GM18499 (cell line): ENCODE results near the gene TACC3.

ENCODE experiments used
- ATAC-seq: cut with Tn5 transposase; IDR thresholded peaks from one replicate; pipeline ENCODE4 v1.9.1; 2021; ENCODE audit warnings: moderate number of reproducible peaks; ENCODE audit not compliant: insufficient read depth, unreplicated experiment

The TACC3 gene

GRCh38 chr4:1743975-1744374, 22.7 kb downstream of the TACC3 start:
- ATAC-seq: no peak

GRCh38 chr4:1744552-1744951, 23.2 kb downstream of the TACC3 start:
- ATAC-seq: no peak

- no peak for ATAC-seq
Measured at GRCh38 chr4:1745165-1745564, 23.8 kb downstream of the TACC3 start.

GRCh38 chr4:1745697-1746096, 24.4 kb downstream of the TACC3 start:
- no peak for ATAC-seq

DNA sequence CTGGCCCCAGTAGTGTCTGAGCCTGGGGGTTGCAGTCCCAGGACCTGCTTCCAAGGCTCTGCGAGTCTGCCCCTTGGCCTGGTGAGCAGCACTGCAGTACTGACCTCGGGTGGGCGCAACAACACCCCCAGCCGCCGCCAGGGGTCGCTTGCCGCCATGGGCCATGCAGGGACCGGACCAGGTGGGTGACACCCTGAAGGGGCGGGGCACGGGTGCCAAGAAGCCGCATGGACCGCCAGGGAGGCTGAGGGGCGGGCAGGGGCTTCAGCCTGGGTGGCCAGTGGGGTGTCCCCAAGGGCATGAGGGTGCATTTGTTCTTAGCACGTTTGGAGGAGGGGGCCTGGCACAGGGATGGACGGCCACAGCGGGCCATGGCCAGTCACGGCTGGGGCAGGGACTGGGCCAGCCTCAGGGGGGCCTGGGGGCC, 25.0 kb downstream of the TACC3 start:
- no peak for ATAC-seq

GRCh38 chr4:1746919-1747602, 25.7 kb downstream of the TACC3 start:
- ATAC-seq: no peak

DNA sequence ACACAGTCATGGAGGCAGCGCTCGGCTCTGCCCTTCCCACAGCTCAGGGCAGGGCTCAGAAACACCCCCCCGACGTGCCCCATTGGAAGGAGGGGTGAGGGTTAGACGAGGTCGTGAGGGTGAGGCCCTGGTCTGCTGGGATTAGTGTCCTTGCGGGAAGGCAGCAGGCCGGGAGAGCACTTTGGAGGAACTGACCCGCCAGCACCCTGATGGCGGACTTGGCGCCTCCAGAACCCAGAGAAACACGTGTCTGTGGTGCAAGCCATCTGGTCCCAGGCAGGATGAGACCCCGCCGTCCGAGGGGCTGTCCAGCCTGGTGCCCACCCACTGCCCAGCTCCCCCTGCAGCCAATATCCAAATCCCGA, 26.3 kb downstream of the TACC3 start:
- no peak for ATAC-seq

- no peak for ATAC-seq
Measured at GRCh38 chr4:1748465-1748995, 27.2 kb downstream of the TACC3 start.

- ATAC-seq: no peak
Measured at GRCh38 chr4:1749370-1749769, 28.0 kb downstream of the TACC3 start.

DNA sequence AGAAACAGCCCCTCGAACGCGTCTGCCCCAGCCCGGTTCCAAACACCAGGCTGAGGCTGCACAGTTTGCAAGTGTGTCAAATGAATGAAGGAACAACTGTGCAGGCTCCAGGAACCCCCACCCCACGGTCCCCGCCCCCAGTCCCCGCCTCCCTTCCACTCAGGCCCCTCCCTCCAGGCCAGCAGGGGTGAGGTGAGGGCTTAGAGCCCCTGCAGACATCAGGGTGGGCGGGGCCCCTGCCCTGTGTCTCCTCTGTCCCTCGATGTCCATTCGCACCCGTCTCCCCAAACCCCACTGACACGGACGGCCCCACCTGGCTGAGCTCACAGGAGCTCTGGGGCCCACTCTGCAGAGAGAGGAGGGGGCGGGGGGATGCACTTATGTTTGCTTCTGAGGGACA, 28.5 kb downstream of the TACC3 start:
- ATAC-seq: no peak

DNA sequence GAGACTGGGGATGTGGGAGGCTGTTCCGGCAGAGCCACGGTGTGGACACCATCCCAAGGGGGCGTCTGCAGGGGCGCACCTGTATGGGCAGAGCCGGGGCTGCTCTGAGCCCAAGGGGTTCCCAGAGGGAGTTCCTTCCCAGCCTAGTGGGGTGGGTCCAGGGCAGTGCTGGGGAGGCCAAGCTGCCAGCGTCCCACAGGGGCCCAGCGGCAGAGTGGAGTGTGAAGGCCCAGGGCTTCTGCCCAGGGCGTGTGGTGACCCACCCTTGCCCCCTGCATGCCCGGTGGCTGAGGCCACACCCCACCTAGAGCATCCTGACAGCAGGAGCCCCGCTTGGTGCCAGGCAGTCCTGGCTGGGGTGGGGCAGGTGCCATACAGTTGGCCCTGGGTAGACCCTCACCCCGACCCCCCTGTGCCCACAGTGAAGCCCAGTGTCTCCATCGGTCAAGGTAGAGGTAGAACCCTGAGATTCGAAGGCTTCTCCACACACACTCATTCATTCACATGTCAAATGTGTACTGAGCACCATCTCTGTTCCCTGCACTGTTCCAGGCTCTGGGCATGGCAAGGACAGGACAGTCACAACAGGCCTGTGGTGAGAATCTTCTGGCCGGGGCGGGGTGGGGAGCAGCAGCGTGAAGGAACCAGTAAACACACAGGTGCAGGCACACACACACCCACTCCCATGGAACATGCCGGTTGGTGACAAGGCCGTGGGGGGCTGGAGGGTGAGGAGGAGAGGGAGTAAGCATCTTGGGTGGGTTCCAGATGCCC, 29.2 kb downstream of the TACC3 start:
- no peak for ATAC-seq

GRCh38 chr4:1751155-1751918, 30.0 kb downstream of the TACC3 start:
- no peak for ATAC-seq

- ATAC-seq: no peak
Measured at GRCh38 chr4:1751919-1752283, 30.6 kb downstream of the TACC3 start.

GRCh38 chr4:1752284-1753041, 31.1 kb downstream of the TACC3 start:
- no peak for ATAC-seq

GRCh38 chr4:1753294-1753696, 32.0 kb downstream of the TACC3 start:
- no peak for ATAC-seq

GRCh38 chr4:1753697-1754311, 32.5 kb downstream of the TACC3 start:
- no peak for ATAC-seq

GRCh38 chr4:1754336-1754735, 33.0 kb downstream of the TACC3 start:
- ATAC-seq: no peak

GRCh38 chr4:1755297-1755696, 34.0 kb downstream of the TACC3 start:
- no peak for ATAC-seq

- no peak for ATAC-seq
Measured at GRCh38 chr4:1756079-1756478, 34.8 kb downstream of the TACC3 start.
